GOT3 (cell line): ENCODE data around the gene SNED1.

ENCODE experiments used
- DNase-seq: peaks from one replicate; lab custom pipeline; 2025; ENCODE audit warnings: mixed read lengths; lab: John Stamatoyannopoulos, UW

The SNED1 gene

DNA sequence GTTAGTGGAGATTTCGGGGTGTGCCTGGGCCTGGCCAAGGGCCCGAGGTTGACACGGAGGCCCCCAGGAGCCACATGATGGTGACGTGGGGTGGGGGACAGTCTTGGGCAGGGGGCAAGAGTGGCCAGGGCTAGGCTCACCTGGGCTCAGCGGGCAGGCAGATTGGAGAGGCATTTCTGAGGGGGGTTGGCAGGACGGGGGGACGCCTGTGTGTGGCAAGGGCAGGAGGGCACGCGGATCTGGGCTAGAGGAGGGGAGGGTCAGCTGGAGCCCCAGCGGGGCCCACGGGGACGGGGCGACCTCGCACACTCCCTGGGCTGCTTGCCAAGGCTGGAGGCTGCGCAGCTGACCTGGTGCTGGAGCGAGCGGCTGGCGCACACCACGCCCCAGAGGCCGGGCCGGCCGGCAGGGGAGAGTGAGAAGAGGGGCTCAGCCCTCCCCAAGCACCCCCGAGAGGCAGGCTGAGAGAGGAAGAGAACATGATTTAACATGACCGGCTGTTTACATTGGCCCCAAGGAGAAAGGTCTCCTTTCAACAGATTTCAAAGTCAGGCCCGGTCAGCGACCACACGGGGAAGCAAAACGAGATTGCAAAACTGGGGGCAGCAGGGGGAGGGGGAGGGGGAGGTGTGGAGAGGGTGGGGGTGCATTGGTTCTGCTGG lies 38.0 kb upstream of the SNED1 start:
- DNase-seq, result no peak

GRCh38 chr2:240960971-240961876 lies 37.2 kb upstream of the SNED1 start:
- no peak for DNase-seq

- no peak for DNase-seq
Observed at GRCh38 chr2:240961910-240962299, 36.5 kb upstream of the SNED1 start.

- no peak for DNase-seq
Observed at GRCh38 chr2:240962300-240963064, 35.9 kb upstream of the SNED1 start.

DNA sequence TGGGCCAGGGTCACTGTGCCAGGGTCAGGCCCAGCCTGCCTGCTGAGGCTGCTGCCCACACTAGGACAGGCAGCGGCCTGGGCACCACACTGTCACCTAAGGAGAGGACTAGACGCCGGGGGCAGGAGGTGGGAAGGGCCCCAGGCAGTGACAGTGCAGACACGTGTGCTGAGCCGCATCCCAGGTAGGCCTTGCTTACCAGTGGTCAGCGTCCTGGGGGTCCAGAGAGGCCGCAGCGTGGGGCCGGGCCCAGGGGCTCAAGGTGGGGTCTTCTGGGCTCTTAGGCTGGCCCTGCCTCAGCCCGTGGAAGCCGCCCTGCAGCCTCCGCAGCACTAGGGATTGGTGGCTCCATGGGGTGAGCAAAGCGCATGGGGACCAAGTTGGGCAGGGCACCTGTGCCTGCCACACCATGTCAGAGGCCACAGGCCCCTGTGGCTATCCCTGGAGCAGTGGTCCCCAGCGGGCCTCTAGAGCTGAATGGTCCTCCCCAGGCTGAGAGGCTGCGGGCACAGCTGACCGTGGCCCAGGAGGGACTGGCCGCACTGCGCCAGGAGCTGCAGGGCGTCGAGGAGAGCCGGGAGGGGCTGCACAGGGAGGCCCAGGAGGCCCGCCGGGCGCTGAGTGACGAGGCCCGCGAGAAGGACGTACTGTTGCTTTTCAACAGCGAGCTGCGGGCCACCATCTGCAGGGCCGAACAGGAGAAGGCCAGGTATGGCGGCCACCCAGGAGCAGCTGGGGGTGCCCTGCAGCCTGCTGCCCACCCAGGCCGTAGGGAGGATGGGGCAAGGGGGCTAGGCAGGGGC lies 35.2 kb upstream of the SNED1 start:
- DNase-seq, result no peak

GRCh38 chr2:240963868-240964703 lies 34.3 kb upstream of the SNED1 start:
- DNase-seq, result no peak

DNA sequence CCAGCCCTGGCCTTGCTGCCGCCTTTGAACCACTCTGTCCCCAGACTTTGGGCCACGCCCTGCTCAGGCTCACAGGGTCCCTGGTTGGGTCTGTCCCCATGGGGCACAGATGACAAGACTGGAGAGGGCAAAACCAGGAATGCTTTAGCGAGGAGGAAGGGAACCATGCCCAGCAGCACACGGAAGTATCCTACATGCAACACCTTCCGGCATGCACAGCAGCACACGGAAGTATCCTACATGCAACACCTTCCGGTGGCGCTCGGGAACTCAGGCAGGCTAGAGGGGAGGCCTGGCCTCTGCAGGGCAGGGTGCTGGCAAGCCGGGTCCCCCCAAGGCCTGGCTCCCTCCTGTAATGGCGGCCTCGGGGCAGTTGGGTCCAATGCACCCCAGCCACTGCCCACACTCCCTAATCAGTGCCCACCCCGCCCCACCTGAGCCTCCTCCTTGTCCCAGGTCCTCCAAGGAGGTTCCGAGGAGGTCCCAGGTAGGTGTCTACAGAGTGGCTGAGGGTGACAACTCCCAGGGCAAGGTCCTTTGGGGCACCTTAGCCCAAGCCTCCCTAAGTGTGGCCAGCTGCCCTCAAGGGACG lies 33.6 kb upstream of the SNED1 start:
- no peak for DNase-seq

GRCh38 chr2:240965296-240965904 lies 33.0 kb upstream of the SNED1 start:
- DNase-seq, result no peak

GRCh38 chr2:240965905-240966456 lies 32.4 kb upstream of the SNED1 start:
- no peak for DNase-seq

- DNase-seq, result no peak
Observed at GRCh38 chr2:240966457-240966905, 31.9 kb upstream of the SNED1 start.

DNA sequence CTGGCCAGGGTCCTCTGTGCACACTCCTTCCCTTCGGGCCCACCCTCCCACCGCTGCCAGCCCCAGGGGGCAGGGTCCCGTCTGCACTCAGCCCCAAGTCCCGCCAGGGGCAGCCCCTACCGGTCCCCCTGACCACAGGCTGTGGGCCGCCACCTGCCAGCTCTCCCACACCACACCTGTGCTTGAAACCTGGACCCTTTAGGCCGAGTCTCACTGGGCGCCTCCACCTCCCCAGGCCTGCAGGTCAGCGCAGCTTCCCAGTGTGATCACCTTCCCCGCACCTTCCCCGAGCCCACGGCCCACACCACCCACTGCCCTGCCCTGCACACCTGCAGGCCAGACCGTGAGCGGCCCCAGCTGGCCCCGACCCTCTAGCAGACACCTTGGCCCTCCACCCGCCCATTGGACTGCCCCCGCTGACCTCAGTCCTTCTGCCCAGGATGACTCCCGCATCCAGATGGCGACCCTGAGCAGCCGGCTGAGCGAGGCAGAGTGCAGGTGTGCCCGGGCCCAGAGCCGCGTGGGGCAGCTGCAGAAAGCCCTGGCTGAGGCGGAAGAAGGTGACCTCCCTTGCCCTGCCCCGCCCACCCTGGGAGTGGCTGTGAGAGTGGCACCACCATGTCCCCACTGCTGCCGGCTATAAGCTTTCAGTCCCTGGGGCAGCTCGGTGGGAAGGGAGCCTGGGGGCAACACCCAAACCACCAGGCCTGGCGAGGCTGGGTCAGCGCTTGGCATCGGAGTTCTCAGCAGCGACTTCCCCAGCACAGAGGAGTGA lies 31.3 kb upstream of the SNED1 start:
- no peak for DNase-seq

DNA sequence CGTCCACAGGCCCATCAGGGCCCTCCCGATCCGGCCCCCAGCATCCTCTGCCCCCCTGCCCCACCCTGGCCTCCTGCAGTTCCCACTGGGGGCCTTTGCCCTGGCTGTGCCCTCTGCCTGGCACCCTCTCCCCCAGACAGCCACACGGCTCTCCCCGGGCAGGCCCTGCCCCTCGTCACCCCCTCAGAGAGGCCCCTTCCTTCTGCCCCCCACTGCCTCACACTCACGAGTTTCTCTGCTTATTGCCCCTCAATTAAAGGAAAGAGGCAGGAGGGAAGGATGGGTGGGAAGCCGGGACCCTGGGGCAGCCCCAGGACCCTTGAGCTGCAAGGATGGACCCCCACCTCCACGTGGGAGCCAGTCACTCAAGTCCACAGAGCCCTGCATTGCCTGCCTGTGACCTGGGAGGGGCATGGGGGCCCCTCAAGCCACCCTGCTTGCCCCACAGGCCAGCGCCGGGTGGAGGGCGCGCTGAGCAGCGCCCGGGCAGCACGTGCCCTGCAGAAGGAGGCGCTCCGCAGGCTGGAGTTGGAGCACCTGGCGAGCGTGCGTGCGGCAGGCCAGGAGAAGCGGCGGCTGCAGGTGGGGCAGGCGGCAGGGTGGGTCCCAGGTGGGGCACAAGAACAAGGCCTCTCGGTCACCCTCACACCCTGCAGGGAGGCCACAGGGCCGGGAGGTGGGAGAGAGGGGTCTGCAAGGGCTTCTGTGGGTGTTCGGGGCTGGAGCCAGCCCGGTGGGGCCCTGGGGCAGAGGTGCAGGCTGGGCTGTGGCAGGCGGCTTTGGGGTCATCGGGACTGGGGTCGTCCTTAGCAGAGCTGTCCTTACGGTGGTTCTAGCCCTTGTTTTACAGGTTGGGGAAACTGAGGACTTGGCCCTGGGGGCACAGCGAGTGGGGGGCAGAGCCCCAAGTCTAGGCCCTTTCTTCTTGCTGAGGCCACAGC lies 30.5 kb upstream of the SNED1 start:
- DNase-seq, result no peak

DNA sequence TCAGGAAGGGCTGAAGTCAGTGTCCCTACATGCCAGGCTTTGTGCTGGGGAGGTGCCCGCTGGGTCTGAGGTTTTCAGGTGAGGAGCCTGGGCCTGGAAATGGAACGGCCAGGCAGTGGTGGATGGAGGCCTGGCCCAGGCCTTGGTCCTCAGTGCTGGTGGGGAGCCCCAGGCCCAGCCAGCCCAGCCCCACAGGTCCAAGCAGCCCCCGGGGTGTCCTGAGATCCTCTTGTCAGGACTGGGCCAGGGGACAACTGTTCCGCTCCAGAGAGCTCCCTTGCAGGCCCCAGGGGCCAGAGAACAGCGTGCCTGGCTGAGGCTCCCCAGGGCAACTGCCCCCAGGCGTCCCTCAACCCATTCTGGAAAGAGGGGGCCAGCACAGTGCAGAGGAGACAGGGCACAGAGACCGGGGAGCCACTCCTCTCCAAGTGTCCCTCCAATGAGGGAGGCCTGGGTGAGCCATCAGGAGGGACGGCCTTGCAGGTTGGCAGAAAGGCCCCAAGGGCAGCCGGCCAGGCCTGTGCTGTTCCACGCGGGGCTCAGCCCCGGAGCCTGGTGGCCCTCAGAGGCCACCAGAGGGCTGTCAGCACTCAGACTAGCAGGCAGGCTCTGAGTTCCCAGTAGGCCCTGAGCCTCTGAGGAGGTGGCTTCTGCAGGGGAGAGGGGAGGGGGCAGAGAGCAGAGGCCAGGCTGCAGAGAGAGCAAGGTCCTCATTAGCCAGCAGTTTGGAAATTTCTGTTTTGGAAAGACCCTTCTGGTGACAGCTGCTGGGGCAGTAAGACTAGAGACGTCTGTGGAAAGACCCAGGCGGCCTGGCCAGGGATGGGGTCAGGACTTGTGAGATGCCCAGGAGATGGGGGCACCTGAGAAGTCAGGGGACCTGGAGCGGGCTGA lies 29.4 kb upstream of the SNED1 start:
- no peak for DNase-seq

- DNase-seq, result no peak
Observed at GRCh38 chr2:240970104-240970503, 28.3 kb upstream of the SNED1 start.

GRCh38 chr2:240970816-240971215 lies 27.6 kb upstream of the SNED1 start:
- DNase-seq, result no peak

DNA sequence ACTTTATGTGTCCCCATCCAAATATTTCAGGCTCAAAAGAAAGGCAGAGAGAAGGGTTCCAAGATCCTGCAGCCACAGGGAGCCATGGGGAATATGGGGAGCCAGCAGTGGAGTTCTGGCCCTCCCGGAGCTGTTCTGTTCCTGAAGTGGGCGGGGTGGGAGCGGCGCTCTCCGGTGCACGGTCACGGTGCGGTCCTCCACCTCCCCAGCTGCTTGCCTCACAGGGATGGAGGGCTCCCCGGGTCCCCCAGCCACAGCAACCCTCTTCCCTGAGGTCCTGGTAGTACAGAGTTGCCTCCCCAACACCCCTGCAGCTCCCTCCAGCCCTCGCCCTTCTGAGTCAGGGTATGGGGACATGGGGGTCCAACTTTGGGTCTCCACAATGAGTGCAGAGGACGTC lies 26.2 kb upstream of the SNED1 start:
- no peak for DNase-seq
